ENCODE data around the gene ABHD8. TPM values are rescaled to one million over a fixed set of nuclear protein-coding genes. Genes with fewer than 3 reads are reported as not detected.

Gene ABHD8
- total and polyA plus RNA-seq, 2 of the 13 experiments (the other 11 are each of a cell fraction or from before 2014, with no cell fraction given): 6.3 to 7.2 TPM

GRCh38 chr19:17243830-17244617 is 59.2 kb downstream of the ABHD8 start (continued):
- TF ChIP-seq ZNF574 (CRISPR knock-in tag; IDR thresholded peaks at IDR 0.05): peak; percentile 70
- TF ChIP-seq NKX3-1 (CRISPR knock-in tag; IDR thresholded peaks at IDR 0.05): peak; percentile 38; the same call in 1 of the 2 replicates
- no peak for TF ChIP-seq PTBP1 (IDR thresholded peaks at IDR 0.05; ENCODE audit: low read depth, low read length, poor library complexity, severe bottlenecking)
- TF ChIP-seq EHMT2 (IDR thresholded peaks at IDR 0.05; ENCODE audit: borderline replicate concordance, low read depth, low read length): no peak; the same call in 1 of the 2 replicates
- 0 out of 2 replicates have a peak, but pooled peaks have one; percentile 53 for TF ChIP-seq KDM6A (CRISPR knock-in tag; IDR thresholded peaks at IDR 0.05; ENCODE audit: low read depth)
- TF ChIP-seq JDP2 (CRISPR knock-in tag; IDR thresholded peaks at IDR 0.05; ENCODE audit: borderline replicate concordance): no peak
- TF ChIP-seq NFE2L1 (CRISPR knock-in tag; IDR thresholded peaks at IDR 0.05; ENCODE audit: borderline replicate concordance): no peak
- TF ChIP-seq MED13 (CRISPR knock-in tag; IDR thresholded peaks at IDR 0.05): no peak
- no peak for TF ChIP-seq ZNF224 (CRISPR knock-in tag; IDR thresholded peaks at IDR 0.05)
- TF ChIP-seq E2F1 (CRISPR knock-in tag; IDR thresholded peaks at IDR 0.05): peak; percentile 75; the same call in 1 of the 2 replicates
- TF ChIP-seq TCF7 (IDR thresholded peaks at IDR 0.05; ENCODE audit: low read depth): no peak
- TF ChIP-seq GATA4 (IDR thresholded peaks at IDR 0.05; ENCODE audit: borderline replicate concordance, low read depth): no peak
- TF ChIP-seq NCOA5 (CRISPR knock-in tag; IDR thresholded peaks at IDR 0.05): no peak
- TF ChIP-seq BRD4 (CRISPR knock-in tag; IDR thresholded peaks at IDR 0.05): peak; percentile 65; the same call in 1 of the 2 replicates
- TF ChIP-seq ZBTB14 (CRISPR knock-in tag; IDR thresholded peaks at IDR 0.05): peak; percentile 68
- TF ChIP-seq ZNF678 (CRISPR knock-in tag; IDR thresholded peaks at IDR 0.05): no peak
- TF ChIP-seq TRIM22 (IDR thresholded peaks at IDR 0.05): no peak
- no peak for TF ChIP-seq JUND (CRISPR knock-in tag; IDR thresholded peaks at IDR 0.05)
- TF ChIP-seq UBTF (CRISPR knock-in tag; IDR thresholded peaks at IDR 0.05): peak; percentile 49
